ENCODE results near the gene CENPH.
"Not testable (repeated sequence)": the region's sequence is repeated elsewhere in the genome, so short reads cannot be mapped to it uniquely, and the experiment has no call there.

Gene CENPH, protein sequence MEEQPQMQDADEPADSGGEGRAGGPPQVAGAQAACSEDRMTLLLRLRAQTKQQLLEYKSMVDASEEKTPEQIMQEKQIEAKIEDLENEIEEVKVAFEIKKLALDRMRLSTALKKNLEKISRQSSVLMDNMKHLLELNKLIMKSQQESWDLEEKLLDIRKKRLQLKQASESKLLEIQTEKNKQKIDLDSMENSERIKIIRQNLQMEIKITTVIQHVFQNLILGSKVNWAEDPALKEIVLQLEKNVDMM

DNA sequence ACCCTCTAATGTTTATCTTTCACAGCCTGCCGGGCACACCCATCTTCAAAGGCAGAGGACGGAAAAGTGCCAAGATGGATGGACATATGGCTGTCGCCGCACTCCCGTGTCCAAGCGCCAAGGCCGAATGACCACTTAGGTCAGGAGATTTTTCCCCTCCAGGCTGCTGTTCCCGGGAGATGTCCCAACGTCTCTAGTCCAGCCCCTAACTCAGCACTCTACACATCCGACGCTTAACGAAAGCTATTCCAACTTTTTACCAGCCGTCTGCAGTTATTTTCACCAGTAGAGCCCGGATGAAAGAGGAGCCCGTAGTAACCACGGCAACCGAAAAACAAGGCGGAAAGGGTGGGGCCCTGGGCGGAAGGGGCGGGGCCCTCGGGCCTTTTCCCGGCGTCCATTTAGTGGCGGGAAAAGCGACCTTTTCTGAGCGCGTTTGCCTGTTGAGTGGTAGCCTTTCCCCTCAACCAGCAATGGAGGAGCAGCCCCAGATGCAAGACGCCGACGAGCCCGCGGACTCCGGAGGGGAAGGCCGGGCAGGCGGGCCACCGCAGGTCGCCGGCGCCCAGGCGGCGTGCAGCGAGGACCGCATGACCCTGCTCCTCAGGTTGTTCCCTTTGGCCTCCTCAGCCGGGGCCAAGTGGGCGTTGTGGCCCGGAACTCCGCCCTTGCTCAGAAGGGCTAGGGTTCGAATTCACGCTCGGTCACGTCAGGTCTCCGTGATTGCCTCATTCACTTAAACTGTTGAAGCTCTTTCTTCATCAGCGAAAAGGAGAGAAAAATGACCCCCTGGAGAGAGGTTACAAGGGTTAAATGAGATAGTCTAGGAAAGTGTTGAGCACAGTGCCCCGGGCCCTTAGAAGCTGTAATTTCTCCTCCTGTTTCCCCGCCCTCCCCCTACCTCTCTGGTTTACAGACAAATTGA, at the start of gene CENPH:
Gene CENPH (plus strand): TSS at position 422 of the 925 bp plus-strand sequence. CDS start 52 bp downstream, at position 474.
- H3K4me1 ChIP-seq (ENCODE audit: control insufficient read depth, insufficient read depth, low read length): no peaks in the 10 kb centered on the region
- no peaks in the 10 kb centered on the region for H3K9me3 ChIP-seq (ENCODE audit: control insufficient read depth, insufficient read depth, low read length)
- H3K9ac ChIP-seq (ENCODE audit: low read depth, low read length): peak within 1 kb of the TSS; percentile 88
- H3K27me3 ChIP-seq (ENCODE audit: control insufficient read depth, insufficient read depth, low read length): no peaks in the 10 kb centered on the region
- peak within 1 kb of the TSS; percentile 99 for H3K4me3 ChIP-seq (ENCODE audit: low read depth, low read length)
- H3K36me3 ChIP-seq (ENCODE audit: control insufficient read depth, insufficient read depth, low read length): peaks cover 4% of the 10 kb centered on the region

DNA sequence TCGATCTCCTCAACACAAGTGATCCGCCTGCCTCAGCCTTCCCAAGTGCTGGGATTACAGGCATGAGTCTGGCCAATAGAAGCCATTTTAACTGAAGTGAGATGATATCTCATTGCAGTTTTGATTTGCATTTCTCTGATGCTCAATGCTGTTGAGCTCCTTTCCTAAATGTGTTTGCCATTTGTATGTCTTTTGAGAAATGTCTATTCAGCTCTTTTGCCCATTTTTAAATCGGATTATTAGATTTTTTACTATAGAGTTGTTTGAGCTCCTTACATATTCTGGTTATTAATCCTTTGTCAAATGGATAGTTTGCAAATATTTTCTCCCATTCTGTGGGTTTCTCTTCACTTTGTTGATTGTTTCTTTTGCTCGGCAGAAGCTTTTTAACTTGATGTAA, 49.1 kb upstream of the CENPH start:
- H3K4me3 ChIP-seq (ENCODE audit: low read depth, low read length); H3K9ac ChIP-seq (ENCODE audit: low read depth, low read length); H3K36me3 ChIP-seq (ENCODE audit: control insufficient read depth, insufficient read depth, low read length); H3K9me3 ChIP-seq (ENCODE audit: control insufficient read depth, insufficient read depth, low read length); H3K27me3 ChIP-seq (ENCODE audit: control insufficient read depth, insufficient read depth, low read length); H3K4me1 ChIP-seq (ENCODE audit: control insufficient read depth, insufficient read depth, low read length): not testable (repeated sequence)

DNA sequence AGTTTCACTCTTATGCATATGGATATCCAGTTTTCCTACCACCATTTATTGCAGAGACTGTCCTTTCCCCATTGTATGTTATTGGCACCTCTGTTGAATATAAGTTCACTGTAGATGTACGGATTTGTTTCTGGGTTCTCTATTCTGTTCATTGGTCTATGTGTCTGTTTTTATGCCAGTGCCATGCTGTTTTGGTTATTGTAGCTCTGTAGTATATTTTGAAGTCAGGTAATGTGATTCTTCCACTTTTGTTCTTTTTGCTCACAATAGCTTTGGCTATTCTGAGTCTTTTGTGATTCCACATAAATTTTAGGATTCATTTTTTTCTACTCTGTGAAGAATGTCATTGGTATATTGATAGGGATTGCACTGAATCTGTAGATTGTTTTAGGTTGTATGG, 48.6 kb upstream of the CENPH start:
- H3K27me3 ChIP-seq (ENCODE audit: control insufficient read depth, insufficient read depth, low read length): no peaks in the 10 kb centered on the region
- no peak overlapping the region for H3K9ac ChIP-seq (ENCODE audit: low read depth, low read length)
- H3K4me3 ChIP-seq (ENCODE audit: low read depth, low read length): no peak overlapping the region
- peaks cover 5% of the 10 kb centered on the region for H3K4me1 ChIP-seq (ENCODE audit: control insufficient read depth, insufficient read depth, low read length)
- no peaks in the 10 kb centered on the region for H3K9me3 ChIP-seq (ENCODE audit: control insufficient read depth, insufficient read depth, low read length)
- no peaks in the 10 kb centered on the region for H3K36me3 ChIP-seq (ENCODE audit: control insufficient read depth, insufficient read depth, low read length)

DNA sequence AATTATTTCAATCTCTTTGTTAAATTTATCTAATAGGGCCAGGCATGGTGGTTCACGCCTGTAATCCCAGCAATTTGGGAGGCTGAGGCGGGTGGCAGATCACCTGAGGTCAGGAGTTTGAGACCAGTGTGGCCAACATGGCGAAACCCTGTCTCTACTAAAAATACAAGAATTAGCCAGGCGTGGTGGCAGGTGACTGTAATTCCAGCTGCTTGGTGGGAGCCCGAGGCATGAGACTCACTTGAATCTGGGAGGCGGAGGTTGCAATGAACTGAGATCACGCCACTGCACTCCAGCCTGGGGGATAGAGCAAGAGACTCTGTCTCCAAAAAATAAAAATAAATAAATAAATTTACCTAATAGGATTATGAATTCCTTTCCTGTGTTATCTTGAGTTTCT, 40.8 kb upstream of the CENPH start:
- H3K4me3 ChIP-seq (ENCODE audit: low read depth, low read length); H3K9ac ChIP-seq (ENCODE audit: low read depth, low read length); H3K4me1 ChIP-seq (ENCODE audit: control insufficient read depth, insufficient read depth, low read length); H3K27me3 ChIP-seq (ENCODE audit: control insufficient read depth, insufficient read depth, low read length); H3K9me3 ChIP-seq (ENCODE audit: control insufficient read depth, insufficient read depth, low read length); H3K36me3 ChIP-seq (ENCODE audit: control insufficient read depth, insufficient read depth, low read length): not testable (repeated sequence)

DNA sequence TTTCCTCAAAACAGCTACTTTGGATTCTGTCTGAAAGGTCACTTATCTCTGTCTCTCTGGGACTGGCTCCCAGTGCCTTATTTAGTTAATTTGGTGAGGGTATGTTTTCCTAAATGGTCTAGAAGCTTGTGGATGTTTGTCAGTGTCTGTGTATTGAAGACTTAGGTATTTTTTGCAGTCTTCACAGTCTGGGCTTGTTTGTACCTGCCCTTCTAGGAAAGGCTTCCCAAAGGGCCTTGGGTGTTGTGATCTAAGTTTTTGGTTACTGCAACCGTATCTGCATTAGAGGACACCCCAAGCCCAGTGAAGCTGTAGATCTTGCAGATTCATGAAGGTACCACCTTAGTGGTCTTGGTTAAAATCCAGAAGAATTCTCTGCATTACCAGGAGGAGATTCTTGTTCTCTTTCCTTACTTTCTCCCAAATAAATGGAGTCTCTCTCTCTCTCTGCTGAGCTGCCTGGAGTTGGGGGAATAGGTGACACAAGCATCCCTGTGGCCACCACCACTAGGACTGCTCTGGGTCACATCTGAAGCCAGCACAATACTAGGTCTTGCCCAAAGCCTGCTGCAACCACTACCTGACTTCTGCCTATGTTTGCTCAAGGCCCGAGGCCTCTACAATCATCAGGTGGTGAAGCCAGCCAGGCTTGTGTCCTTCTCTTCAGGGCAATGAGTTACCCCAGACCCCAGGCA, 40.3 kb upstream of the CENPH start:
- Histone ChIP-seq H3K9me3 (ENCODE audit: control insufficient read depth, insufficient read depth, low read length) (no peaks in the 10 kb centered on the region), H3K9ac (ENCODE audit: low read depth, low read length) (no peak overlapping the region), H3K27me3 (ENCODE audit: control insufficient read depth, insufficient read depth, low read length) (no peaks in the 10 kb centered on the region), H3K4me3 (ENCODE audit: low read depth, low read length) (no peak overlapping the region), H3K4me1 (ENCODE audit: control insufficient read depth, insufficient read depth, low read length) (no peaks in the 10 kb centered on the region), H3K36me3 (ENCODE audit: control insufficient read depth, insufficient read depth, low read length) (no peaks in the 10 kb centered on the region)

DNA sequence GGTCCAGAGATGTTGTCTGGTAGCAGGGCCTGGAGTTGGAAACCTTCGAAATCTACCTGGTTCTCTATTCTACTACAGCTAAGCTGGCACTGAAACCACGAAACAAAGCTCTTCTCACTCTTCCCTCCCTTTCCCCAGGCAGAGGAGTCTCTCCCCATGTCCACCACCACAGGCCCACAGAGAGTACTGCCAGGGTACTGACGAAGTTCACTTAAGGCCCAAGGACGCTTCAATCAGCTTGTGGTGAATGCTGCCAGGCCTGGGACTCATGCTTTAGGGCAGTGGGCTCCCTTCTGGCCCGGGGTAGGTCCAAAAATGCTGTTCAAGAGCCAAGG, 39.7 kb upstream of the CENPH start:
- Histone ChIP-seq H3K36me3 (ENCODE audit: control insufficient read depth, insufficient read depth, low read length) (no peaks in the 10 kb centered on the region), H3K4me3 (ENCODE audit: low read depth, low read length) (no peak overlapping the region), H3K27me3 (ENCODE audit: control insufficient read depth, insufficient read depth, low read length) (no peaks in the 10 kb centered on the region), H3K9me3 (ENCODE audit: control insufficient read depth, insufficient read depth, low read length) (no peaks in the 10 kb centered on the region), H3K4me1 (ENCODE audit: control insufficient read depth, insufficient read depth, low read length) (no peaks in the 10 kb centered on the region), H3K9ac (ENCODE audit: low read depth, low read length) (no peak overlapping the region)

DNA sequence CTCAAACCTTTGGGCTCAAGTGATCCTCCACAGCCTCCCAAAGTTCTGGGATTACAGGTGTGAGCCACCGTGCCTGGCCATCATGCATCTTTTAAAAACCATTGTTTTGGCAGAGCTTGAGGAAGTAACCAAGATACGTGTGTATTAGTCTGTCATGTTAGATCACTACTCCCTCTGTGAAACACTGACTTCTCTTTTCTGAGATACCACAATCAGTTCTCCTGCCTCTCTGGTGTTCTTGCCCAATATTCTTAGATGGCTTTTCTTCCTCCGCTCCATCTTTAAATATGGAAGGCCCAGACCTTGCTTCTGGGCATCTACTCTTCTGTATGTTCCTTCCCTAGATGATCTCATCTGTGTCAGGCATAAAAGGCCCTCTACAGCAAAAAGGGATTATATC, 36.7 kb upstream of the CENPH start:
- Histone ChIP-seq H3K9me3 (ENCODE audit: control insufficient read depth, insufficient read depth, low read length) (no peaks in the 10 kb centered on the region), H3K9ac (ENCODE audit: low read depth, low read length) (no peak overlapping the region), H3K27me3 (ENCODE audit: control insufficient read depth, insufficient read depth, low read length) (no peaks in the 10 kb centered on the region), H3K4me1 (ENCODE audit: control insufficient read depth, insufficient read depth, low read length) (no peaks in the 10 kb centered on the region), H3K36me3 (ENCODE audit: control insufficient read depth, insufficient read depth, low read length) (no peaks in the 10 kb centered on the region), H3K4me3 (ENCODE audit: low read depth, low read length) (no peak overlapping the region)

DNA sequence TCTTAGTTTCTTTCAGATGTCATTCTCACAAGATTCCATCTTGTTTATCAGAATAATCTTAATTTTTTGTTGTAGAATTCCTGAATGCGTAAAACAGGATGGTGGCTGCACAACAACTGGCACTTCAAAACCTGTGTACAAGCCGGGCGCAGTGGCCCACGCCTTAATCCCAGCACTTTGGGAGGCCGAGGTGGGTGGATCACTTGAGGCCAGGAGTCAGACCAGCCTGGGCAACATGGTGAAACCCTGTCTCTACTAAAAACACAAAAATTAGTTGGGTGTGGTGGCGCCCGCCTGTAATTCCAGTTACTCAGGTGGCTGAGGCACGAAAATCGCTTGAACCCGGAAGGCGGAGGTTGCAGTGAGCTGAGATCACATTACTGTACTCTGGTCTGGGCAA, 32.9 kb upstream of the CENPH start:
- no peaks in the 10 kb centered on the region for H3K9me3 ChIP-seq (ENCODE audit: control insufficient read depth, insufficient read depth, low read length)
- H3K27me3 ChIP-seq (ENCODE audit: control insufficient read depth, insufficient read depth, low read length): no peaks in the 10 kb centered on the region
- no peak overlapping the region for H3K4me3 ChIP-seq (ENCODE audit: low read depth, low read length)
- no peak overlapping the region for H3K9ac ChIP-seq (ENCODE audit: low read depth, low read length)
- no peaks in the 10 kb centered on the region for H3K36me3 ChIP-seq (ENCODE audit: control insufficient read depth, insufficient read depth, low read length)
- no peaks in the 10 kb centered on the region for H3K4me1 ChIP-seq (ENCODE audit: control insufficient read depth, insufficient read depth, low read length)

DNA sequence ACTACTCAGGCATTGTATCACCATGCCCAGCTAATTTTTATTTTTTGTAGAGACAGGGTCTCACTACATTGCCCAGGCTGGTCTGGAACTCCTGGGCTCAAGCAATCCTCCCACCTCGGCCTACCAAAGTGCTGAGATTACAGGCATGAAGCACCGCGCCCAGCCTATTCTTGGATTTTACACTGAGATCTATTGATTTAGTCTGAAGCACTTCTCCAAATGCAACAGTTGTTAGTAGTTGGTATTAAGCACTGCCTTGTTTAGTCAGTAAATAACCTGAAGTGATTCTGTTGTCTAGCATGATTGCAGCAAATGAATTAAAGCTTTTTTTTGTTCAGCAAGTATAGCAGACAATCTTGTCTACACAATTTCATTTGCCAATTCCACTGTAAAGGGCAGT, 31.3 kb upstream of the CENPH start:
- H3K36me3 ChIP-seq (ENCODE audit: control insufficient read depth, insufficient read depth, low read length): no peaks in the 10 kb centered on the region
- H3K9me3 ChIP-seq (ENCODE audit: control insufficient read depth, insufficient read depth, low read length): no peaks in the 10 kb centered on the region
- no peak overlapping the region for H3K4me3 ChIP-seq (ENCODE audit: low read depth, low read length)
- no peak overlapping the region for H3K9ac ChIP-seq (ENCODE audit: low read depth, low read length)
- no peaks in the 10 kb centered on the region for H3K4me1 ChIP-seq (ENCODE audit: control insufficient read depth, insufficient read depth, low read length)
- no peaks in the 10 kb centered on the region for H3K27me3 ChIP-seq (ENCODE audit: control insufficient read depth, insufficient read depth, low read length)

DNA sequence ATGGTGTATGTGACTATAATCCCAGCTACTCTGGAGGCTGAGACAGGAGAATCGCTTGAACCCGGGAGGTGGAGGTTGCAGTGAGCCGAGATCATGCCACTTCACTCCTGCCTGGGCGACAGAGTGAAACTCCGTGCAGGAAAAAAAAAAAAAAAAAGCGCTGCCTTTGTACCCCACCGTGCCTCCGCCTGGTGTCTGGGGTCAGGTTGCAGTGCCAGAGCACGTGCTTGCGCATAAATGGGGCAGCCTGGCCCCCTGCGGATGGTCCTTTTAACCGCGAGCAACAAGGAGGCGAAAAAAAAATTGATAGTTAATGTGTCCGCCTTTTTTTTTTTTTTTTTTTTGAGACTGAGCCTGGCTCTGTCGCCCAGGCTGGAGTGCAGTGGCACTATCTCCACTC, 28.7 kb upstream of the CENPH start:
- Histone ChIP-seq H3K9me3 (ENCODE audit: control insufficient read depth, insufficient read depth, low read length) (no peaks in the 10 kb centered on the region), H3K4me1 (ENCODE audit: control insufficient read depth, insufficient read depth, low read length) (no peaks in the 10 kb centered on the region), H3K36me3 (ENCODE audit: control insufficient read depth, insufficient read depth, low read length) (no peaks in the 10 kb centered on the region), H3K9ac (ENCODE audit: low read depth, low read length) (no peak overlapping the region), H3K4me3 (ENCODE audit: low read depth, low read length) (no peak overlapping the region), H3K27me3 (ENCODE audit: control insufficient read depth, insufficient read depth, low read length) (no peaks in the 10 kb centered on the region)

DNA sequence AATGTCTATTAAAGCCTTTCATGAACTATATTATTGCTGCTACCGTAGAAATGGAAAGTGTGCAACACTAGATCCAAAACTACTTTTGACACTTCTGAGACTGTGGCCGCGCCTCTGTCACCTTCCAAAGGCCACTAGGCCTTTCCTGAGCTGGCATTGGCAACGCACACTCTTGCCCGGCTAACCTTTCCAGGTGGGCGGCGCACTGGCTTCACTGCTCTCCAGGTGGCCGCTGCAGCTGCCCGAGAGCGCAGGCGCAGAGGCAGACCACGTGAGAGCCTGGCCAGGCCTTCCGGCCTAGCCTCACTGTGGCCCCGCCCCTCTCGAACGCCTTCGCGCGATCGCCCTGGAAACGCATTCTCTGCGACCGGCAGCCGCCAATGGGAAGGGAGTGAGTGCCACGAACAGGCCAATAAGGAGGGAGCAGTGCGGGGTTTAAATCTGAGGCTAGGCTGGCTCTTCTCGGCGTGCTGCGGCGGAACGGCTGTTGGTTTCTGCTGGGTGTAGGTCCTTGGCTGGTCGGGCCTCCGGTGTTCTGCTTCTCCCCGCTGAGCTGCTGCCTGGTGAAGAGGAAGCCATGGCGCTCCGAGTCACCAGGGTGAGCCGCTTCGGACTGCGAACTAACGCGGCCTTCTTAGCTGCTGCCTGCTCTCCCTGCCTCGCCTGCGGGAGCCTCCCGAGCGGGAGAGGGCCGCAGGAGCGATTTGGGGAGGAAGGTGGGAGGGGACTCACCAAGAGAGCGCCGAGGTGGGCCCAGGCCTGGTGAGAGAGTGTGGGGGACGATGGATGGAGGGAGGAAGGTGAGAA, 22.5 kb upstream of the CENPH start, which contains the start of gene CCNB1:
Gene CCNB1 (plus strand): TSS at position 465 of the 807 bp plus-strand sequence. CDS start 113 bp downstream, at position 578.
- no peaks in the 10 kb centered on the region for H3K9me3 ChIP-seq (ENCODE audit: control insufficient read depth, insufficient read depth, low read length)
- peak within 1 kb of the TSS; percentile 98 for H3K4me3 ChIP-seq (ENCODE audit: low read depth, low read length)
- peaks cover 7% of the 10 kb centered on the region for H3K4me1 ChIP-seq (ENCODE audit: control insufficient read depth, insufficient read depth, low read length)
- H3K27me3 ChIP-seq (ENCODE audit: control insufficient read depth, insufficient read depth, low read length): no peaks in the 10 kb centered on the region
- H3K36me3 ChIP-seq (ENCODE audit: control insufficient read depth, insufficient read depth, low read length): peaks cover 24% of the 10 kb centered on the region
- peak within 1 kb of the TSS; percentile 99 for H3K9ac ChIP-seq (ENCODE audit: low read depth, low read length)

Data from iPS-15b (cell line).